Ecto neural progenitor cell (in vitro differentiated cells): ENCODE data around the gene LGALS9.
"Not testable (repeated sequence)": the region's sequence is repeated elsewhere in the genome, so short reads cannot be mapped to it uniquely, and the experiment has no call there.

Source experiments
- DNase-seq: peaks from one replicate; pipeline ENCODE4 v3.0.0-alpha.2; 2018; ENCODE audit warnings: low spot score

LGALS9 gene

GRCh38 chr17:27629260-27629659, 1.7 kb upstream of the LGALS9 start:
- not testable (repeated sequence) for DNase-seq

GRCh38 chr17:27631411-27631760, 398 bp downstream of the LGALS9 start:
- DNase-seq, result no peak

DNA sequence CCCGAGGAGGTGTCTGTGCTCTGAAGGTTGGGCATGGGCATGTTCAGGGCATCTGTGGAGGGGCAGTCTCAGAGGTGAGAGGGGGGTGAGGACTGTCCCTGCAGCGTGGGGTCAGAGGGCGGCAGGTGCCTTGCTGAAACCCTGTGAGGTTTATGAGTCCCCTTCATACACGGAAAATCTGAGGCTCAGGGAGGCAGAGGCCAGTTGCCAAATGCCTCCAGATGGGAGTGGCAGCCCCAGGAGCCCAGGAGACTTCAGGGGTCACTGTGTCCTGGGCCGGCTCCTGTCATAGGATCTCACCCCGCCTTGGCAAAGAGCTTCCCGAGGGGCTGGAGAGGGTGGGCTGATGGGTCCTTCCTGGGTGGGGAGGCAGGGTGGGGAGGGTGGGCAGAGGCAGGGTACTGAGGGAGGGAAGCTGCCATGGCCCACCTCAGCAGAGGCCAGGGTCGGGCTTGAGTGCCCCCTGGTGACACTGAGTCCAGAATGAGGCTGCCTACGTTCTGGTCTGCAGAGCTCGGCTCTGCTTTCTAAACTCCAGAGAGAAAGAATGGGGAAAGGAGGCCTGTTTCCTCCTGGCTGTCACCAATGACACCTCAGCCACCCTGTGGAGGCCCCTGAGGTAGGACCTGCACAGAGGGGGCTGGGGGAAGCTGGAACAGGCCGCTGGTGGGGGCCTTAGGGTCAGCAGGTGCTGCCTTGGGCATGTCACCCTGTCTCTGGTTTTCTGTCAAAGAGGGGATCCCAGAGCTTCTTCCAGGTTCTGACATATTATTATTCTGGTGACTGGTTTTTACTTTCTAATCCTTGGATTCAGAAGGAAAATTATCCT, 1.1 kb downstream of the LGALS9 start:
- DNase-seq, result no peak

- not testable (repeated sequence) for DNase-seq
These were observed 1.8 kb downstream of the LGALS9 start for GRCh38 chr17:27632766-27633165.

DNA sequence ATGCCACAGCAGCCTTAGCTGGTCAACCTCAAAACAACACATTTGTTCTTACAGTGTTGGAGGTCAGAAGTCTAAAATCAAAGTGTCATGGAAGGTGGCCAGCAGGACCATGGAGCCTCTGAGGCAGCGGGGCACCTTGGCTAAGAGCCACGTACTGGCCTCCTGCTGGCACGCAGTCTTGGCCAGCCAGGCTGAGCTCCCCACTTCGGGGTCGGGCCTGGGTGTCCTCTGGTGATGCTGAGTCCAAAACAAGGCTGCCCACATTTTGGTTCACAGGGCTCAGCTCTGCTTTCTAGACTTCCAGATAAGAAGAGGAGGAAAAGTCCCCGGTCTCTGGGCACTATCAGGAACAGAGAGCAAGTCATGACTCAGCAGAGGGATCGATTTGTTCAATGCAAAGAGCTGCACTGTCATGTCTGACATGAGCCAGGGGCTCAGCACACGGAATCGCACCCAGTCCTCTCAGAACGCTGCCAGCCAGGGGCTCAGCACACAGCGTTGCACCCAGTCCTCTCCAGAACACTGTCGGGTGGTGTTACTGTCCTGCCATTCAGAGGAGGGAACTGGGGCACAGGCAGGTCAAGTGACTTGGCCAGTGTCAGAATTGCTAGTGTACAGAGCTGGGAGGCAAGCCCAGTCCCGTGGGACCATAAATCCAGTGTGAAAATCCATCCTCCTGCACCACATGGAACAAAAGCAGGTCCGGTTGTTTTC, 2.5 kb downstream of the LGALS9 start:
- no peak for DNase-seq

DNA sequence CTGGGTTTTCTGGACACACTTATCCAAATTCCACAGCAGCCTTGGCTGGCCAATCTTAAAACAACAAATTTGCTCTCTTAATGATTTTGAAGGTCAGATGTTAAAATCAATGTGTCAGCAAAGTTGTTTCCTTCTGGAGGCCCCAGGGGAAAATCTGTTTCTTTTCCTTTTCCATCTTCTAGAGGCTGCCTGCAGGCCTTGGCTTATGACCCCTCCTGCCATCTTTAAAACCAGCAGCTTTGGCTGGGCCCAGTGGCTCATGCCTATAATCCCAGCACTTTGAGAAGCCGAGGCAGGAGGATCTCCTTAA, 3.0 kb downstream of the LGALS9 start:
- DNase-seq, result no peak

DNA sequence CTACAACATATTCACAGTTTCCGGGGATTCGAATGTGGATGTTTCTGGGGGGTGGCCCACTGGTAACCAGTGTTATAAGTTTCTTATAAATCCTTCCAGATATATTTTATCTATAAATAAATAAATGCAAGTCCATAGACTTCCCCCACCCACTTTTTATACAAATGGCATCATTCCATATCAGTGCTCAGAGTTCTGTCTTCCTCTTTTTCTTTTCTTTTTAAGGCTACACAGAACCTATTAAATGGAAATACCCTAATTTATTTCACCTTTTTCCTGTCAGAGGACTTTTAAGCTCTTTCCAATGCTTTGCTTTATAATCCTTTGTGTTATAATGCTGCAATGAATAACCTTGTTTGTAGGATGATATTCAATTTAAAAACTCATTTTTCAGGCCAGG, 3.8 kb downstream of the LGALS9 start:
- DNase-seq, result no peak

GRCh38 chr17:27635275-27635823, 4.4 kb downstream of the LGALS9 start:
- DNase-seq, result no peak

- not testable (repeated sequence) for DNase-seq
These were observed 5.1 kb downstream of the LGALS9 start for GRCh38 chr17:27636005-27636520.

DNA sequence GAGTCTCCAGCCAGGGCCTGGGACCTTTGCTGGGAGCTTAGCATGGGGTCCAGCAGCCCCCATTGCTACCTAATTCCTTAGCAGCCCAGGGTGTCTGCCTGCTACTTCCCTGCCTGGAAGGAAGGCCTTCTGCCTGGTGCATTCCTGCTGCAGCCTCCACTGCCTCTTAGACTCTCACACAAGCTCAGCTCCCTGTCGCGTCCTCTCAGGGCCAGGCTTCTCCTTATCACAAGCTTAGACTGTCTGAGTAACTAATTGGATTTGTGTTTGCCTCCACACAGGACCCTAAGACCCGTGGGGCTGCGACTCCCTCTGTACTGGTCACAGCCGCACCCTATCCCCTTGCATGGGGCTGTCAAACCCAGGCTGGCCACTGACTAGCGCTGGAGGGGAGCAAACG, 6.8 kb downstream of the LGALS9 start:
- not testable (repeated sequence) for DNase-seq

GRCh38 chr17:27638415-27638914, 7.5 kb downstream of the LGALS9 start:
- not testable (repeated sequence) for DNase-seq

DNA sequence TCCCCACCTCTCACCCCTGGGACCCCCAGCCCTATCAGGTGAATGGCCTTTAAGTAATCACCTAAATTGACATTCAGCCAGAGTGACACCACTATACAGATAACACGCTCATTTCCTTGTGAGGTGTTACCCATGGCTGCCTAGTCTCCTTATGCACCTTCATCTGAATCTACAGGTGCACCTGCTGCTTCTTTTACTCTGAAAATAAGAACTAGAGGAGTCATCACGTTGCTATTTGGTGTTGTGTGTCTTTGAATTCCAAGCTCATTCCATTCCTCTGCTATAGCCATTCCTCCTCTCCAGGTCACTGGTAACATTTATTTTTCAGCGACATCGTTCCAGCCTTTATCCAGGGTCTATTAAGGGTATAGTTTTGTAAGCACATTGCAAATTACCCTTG, 9.8 kb downstream of the LGALS9 start:
- no peak for DNase-seq

GRCh38 chr17:27644586-27644985, 13.6 kb downstream of the LGALS9 start:
- DNase-seq, result no peak

- DNase-seq, result not testable (repeated sequence)
These were observed 14.6 kb downstream of the LGALS9 start for GRCh38 chr17:27645621-27646020.

GRCh38 chr17:27646232-27646631, 15.2 kb downstream of the LGALS9 start:
- no peak for DNase-seq

DNA sequence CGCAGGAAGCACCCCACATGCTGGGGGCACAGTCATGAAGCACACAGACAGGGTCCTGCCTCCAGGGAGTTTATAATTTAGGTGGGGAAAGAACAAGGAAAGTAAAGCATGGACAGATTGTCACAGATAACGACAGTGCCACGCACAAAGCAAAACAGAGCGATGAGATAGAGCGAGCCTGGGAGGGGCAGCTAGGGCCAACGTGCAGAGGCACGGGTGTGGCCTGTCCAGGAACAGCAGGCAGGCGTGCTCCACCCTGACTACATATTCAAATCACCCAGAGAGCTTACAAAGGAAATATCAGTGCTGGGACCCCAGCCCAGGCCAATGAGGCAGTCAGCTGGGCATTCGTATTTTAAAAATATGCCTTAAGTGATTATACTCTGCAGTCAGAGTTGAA, 16.8 kb downstream of the LGALS9 start:
- DNase-seq, result no peak

DNA sequence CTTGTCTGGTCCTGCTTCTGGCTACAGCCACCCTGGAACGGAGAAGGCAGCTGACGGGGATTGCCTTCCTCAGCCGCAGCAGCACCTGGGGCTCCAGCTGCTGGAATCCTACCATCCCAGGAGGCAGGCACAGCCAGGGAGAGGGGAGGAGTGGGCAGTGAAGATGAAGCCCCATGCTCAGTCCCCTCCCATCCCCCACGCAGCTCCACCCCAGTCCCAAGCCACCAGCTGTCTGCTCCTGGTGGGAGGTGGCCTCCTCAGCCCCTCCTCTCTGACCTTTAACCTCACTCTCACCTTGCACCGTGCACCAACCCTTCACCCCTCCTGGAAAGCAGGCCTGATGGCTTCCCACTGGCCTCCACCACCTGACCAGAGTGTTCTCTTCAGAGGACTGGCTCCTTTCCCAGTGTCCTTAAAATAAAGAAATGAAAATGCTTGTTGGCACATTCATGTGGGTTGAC, 18.2 kb downstream of the LGALS9 start:
- not testable (repeated sequence) for DNase-seq

DNA sequence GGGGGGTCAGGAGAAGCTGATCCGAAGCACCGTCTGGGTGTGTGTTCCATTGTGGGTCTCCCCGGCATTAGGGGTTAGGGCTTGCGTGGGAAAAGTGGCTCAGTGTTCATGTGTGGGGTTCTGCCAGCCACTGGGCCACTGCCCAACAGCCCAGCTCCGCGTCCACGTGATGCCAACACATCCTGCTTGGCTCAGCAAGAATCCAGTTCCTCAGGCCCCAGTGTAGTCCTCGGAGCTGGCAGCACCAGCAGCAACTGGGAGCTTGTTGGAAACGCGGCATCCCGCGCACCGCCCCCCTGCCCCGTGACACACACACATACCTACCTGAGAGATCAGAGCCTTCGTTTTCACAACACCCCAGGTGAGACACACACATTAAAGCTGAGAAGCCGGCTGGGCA, 18.9 kb downstream of the LGALS9 start:
- no peak for DNase-seq

DNA sequence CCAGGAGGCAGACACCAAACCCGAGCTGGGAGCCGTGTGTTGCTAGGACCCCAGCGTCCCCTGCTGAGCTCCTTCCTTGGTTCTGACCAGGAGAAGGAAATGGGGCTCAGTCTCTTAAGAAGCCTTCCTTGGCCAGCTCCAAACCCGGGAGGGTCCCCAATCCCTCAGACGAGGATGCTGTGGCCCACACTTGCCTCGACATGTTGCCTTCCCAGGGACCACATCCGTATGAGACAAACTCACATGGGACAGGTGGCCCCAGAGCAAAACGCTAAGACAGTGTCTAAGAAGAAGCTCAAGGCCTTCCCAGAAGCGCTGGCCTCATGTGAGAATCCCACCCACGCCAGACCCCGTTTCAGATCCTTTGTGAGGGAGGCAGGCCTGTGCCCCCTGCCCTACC, 19.8 kb downstream of the LGALS9 start:
- DNase-seq, result no peak

DNA sequence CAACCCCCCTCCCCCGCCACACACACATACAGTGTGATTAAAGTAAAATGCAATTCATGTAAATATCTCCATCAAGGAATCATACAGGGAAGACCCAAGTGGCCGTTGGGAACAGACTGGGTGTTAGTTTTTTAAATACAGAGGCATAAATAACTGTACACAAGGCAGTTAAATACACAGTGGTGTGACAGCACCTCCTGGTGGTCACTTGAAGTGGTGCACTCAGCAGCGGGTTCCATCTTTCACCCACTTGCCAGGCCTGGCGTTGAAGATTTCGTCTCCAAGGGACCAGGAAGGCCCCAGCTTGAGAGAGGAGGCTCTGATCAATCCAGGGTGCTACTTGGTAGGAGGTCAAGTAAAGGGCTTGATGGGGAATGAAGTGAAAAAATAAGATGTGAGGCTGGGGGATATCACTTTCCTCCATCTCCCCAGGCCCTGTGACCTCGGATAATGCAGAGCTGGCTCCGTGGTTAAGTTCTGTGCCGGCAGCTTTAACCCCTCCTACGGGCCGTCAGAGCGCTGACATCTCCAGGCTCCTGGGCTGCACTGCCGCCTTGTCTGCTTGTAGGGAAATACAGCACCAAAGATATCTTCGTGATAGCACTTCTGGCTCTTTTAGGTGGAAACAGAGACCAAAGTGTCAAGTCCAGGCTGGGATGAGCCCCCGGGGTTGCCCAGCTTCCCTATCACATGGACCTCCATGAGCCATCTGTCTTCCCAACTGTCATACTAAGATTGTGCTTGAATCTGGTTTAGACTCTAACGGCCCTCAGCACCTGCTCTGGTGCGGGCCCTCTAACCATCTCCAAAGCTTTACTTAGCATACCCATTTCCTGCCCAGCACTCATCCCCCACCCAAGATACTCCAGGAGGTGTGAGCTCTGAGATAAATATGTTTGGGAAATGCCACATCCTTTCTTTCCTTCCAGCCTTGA, 20.7 kb downstream of the LGALS9 start:
- peak; percentile 79 for DNase-seq

DNA sequence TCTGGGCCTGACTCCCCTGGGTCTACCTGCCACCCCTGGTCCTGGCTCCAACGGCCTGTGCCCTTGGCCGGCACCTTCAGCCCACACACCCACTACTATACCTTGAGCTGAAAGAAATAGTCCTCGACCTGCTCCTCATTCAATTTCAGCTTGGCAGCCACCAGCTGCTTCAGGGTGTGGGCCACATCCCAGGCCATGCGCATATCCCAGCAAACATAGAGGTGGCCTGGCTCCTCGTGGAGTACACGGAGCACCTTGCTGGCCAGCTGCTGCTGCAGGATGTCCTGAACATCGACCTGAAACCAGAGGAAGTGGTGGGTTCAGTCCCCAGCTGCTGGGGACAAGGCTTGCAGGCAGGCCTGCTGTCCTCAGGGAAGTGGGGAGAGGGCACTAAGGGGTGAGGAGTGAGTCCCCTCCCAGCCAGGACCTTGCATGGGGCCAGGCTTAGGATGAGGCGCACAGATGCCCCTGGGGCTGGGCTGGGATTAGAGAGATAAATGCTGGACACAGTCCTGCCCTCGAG, 22.5 kb downstream of the LGALS9 start:
- DNase-seq, result not testable (repeated sequence)
